Measurements from ENCODE around the gene PPIL6. TPM values are rescaled to one million over a fixed set of nuclear protein-coding genes. Genes with fewer than 3 reads are reported as not detected.

The PPIL6 gene
- total RNA-seq, 1 experiment from 2014 or later = 0.61 TPM

GRCh38 chr6:109447087-109447486 is 6.7 kb upstream of the PPIL6 start:
- no peak for ATAC-seq
- Mint-ChIP-seq H3K27ac (no peak overlapping the region), H3K9me3 (no peaks in the 10 kb centered on the region), H3K4me1 (peaks cover 1% of the 10 kb centered on the region; the same call in 1 of the 2 replicates), H3K27me3 (ENCODE audit: low read depth) (no peaks in the 10 kb centered on the region), H3K36me3 (peaks cover 25% of the 10 kb centered on the region), H3K4me3 (no peak overlapping the region)
- ChIA-PET CTCF (interaction anchor here (0.9 kb wide), 1 partner anchor 13 kb away, joined by 3 read pairs; no protein-coding TSS in a partner anchor), POLR2A (no interaction called here)
- TF ChIP-seq ZNF219 (CRISPR knock-in tag; IDR thresholded peaks at IDR 0.05; ENCODE audit: borderline replicate concordance) = no peak
- TF ChIP-seq USF2 (CRISPR knock-in tag; IDR thresholded peaks at IDR 0.05) = no peak
- TF ChIP-seq ZNF317 (CRISPR knock-in tag; IDR thresholded peaks at IDR 0.05; ENCODE audit: borderline replicate concordance, low read depth) = no peak
- no peak for TF ChIP-seq ELF4 (CRISPR knock-in tag; IDR thresholded peaks at IDR 0.05; ENCODE audit: low read depth)
- TF ChIP-seq KAT7 (CRISPR knock-in tag; IDR thresholded peaks at IDR 0.05; ENCODE audit: borderline replicate concordance) = no peak
- TF ChIP-seq TEAD1 (CRISPR knock-in tag; IDR thresholded peaks at IDR 0.05) = no peak
- no peak for TF ChIP-seq FOXJ3 (CRISPR knock-in tag; IDR thresholded peaks at IDR 0.05; ENCODE audit: borderline replicate concordance)
- no peak for TF ChIP-seq ZMAT4 (CRISPR knock-in tag; IDR thresholded peaks at IDR 0.05)
- no peak for TF ChIP-seq TEAD4 (CRISPR knock-in tag; IDR thresholded peaks at IDR 0.05)
- TF ChIP-seq ZNF532 (CRISPR knock-in tag; IDR thresholded peaks at IDR 0.05; ENCODE audit: borderline replicate concordance) = no peak
- no peak for TF ChIP-seq NFYB (CRISPR knock-in tag; conservative IDR thresholded peaks at IDR 0.05; ENCODE audit: low read depth)
- no peak for TF ChIP-seq OVOL2 (CRISPR knock-in tag; IDR thresholded peaks at IDR 0.05; ENCODE audit: borderline replicate concordance)
- TF ChIP-seq ZNF512 (CRISPR knock-in tag; IDR thresholded peaks at IDR 0.05; ENCODE audit: borderline replicate concordance) = no peak
- TF ChIP-seq RELA (CRISPR knock-in tag; IDR thresholded peaks at IDR 0.05; ENCODE audit: borderline replicate concordance) = no peak
- no peak for TF ChIP-seq ZNF416 (CRISPR knock-in tag; IDR thresholded peaks at IDR 0.05)
- no peak for TF ChIP-seq NR1H2 (CRISPR knock-in tag; IDR thresholded peaks at IDR 0.05)
- no peak for TF ChIP-seq CREB1 (CRISPR knock-in tag; IDR thresholded peaks at IDR 0.05)
- no peak for TF ChIP-seq MAX (CRISPR knock-in tag; IDR thresholded peaks at IDR 0.05)
- no peak for TF ChIP-seq ESRRA (CRISPR knock-in tag; IDR thresholded peaks at IDR 0.05; ENCODE audit: borderline replicate concordance)
- TF ChIP-seq PRRX2 (CRISPR knock-in tag; IDR thresholded peaks at IDR 0.05) = no peak
- DNase-seq (ENCODE audit: low spot score) = no peak
